Measurements from ENCODE around the gene PTP4A2. TPM values are rescaled to one million over a fixed set of nuclear protein-coding genes. Genes with fewer than 3 reads are reported as not detected.

The PTP4A2 gene
- total and polyA plus RNA-seq, 8 donors, result 78.6 to 330 (median 167) TPM

- TF ChIP-seq POLR2AphosphoS5 (IDR thresholded peaks at IDR 0.05), result no peak
- no peak for TF ChIP-seq EP300 (IDR thresholded peaks at IDR 0.05)
- TF ChIP-seq CTCF (IDR thresholded peaks at IDR 0.05), result no peak
- no peak for TF ChIP-seq POLR2A (IDR thresholded peaks at IDR 0.05)
- Histone ChIP-seq H3K4me1 (peaks cover 17 to 33% (median 27%) of the 10 kb centered on the region in 4 donors), H3K27ac (peak overlapping the region in 2 of 5 donors; percentile 25 to 46), H3K4me3 (no peak overlapping the region), H3K27me3 (no peaks in the 10 kb centered on the region), H3K36me3 (no peaks in the 10 kb centered on the region), H3K9me3 (no peaks in the 10 kb centered on the region)
- no peak for DNase-seq
- intact Hi-C loops (cut with DNase I; ENCODE audit: low total_unique reads), result no loop called here
- 72 to 100% (median 96%) methylated on average over 4 of the region's 4 CpGs for WGBS, 5 donors
Observed at GRCh38 chr1:31877544-31877943, 60.6 kb downstream of the PTP4A2 start.

GRCh38 chr1:31875636-31876236, 62.4 kb downstream of the PTP4A2 start:
- TF ChIP-seq POLR2AphosphoS5 (IDR thresholded peaks at IDR 0.05), result no peak
- no peak for TF ChIP-seq EP300 (IDR thresholded peaks at IDR 0.05)
- TF ChIP-seq POLR2A (IDR thresholded peaks at IDR 0.05), result no peak
- no peak for TF ChIP-seq CTCF (IDR thresholded peaks at IDR 0.05)
- no peaks in the 10 kb centered on the region for H3K27me3 ChIP-seq
- peak overlapping the region; percentile 53 to 70 (median 57) for H3K27ac ChIP-seq
- WGBS, 5 donors, result 43 to 67% (median 64%) methylated on average over 11 of the region's 11 CpGs
- H3K4me1 ChIP-seq, result peaks cover 10 to 22% (median 15%) of the 10 kb centered on the region in 4 donors
- H3K36me3 ChIP-seq, result no peaks in the 10 kb centered on the region
- H3K4me3 ChIP-seq, result no peak overlapping the region
- no peaks in the 10 kb centered on the region for H3K9me3 ChIP-seq
- intact Hi-C loops (cut with DNase I; ENCODE audit: low total_unique reads), result no loop called here
- DNase-seq, result peak in 1 of 2 donors; percentile 73

- TF ChIP-seq EP300 (IDR thresholded peaks at IDR 0.05), result no peak
- no peak for TF ChIP-seq POLR2AphosphoS5 (IDR thresholded peaks at IDR 0.05)
- TF ChIP-seq CTCF (IDR thresholded peaks at IDR 0.05), result no peak
- Histone ChIP-seq H3K9me3 (no peaks in the 10 kb centered on the region), H3K27ac (no peak overlapping the region), H3K4me3 (no peak overlapping the region), H3K4me1 (peaks cover 2 to 14% (median 8%) of the 10 kb centered on the region in 4 donors), H3K36me3 (no peaks in the 10 kb centered on the region), H3K27me3 (no peaks in the 10 kb centered on the region)
- intact Hi-C loops (cut with DNase I; ENCODE audit: low total_unique reads), result no loop called here
- DNase-seq, result no peak
- 81 to 91% (median 87%) methylated on average over 3 of the region's 3 CpGs for WGBS, 5 donors
Observed at GRCh38 chr1:31874942-31875341, 63.2 kb downstream of the PTP4A2 start.

GRCh38 chr1:31872658-31873636, 65.2 kb downstream of the PTP4A2 start:
- 69 to 77% (median 73%) methylated on average over 7 of the region's 7 CpGs for WGBS, 5 donors
- TF ChIP-seq POLR2A (IDR thresholded peaks at IDR 0.05), result no peak
- no peak for TF ChIP-seq EP300 (IDR thresholded peaks at IDR 0.05)
- TF ChIP-seq CTCF (IDR thresholded peaks at IDR 0.05), result no peak
- no peak for TF ChIP-seq POLR2AphosphoS5 (IDR thresholded peaks at IDR 0.05)
- no peaks in the 10 kb centered on the region for H3K9me3 ChIP-seq
- no peaks in the 10 kb centered on the region for H3K36me3 ChIP-seq
- H3K27ac ChIP-seq, result no peak overlapping the region
- intact Hi-C loops (cut with DNase I; ENCODE audit: low total_unique reads), result no loop called here
- H3K4me1 ChIP-seq, result peaks cover 0 to 13% (median 5%) of the 10 kb centered on the region in 4 donors
- no peak overlapping the region for H3K4me3 ChIP-seq
- DNase-seq, result no peak
- H3K27me3 ChIP-seq, result no peaks in the 10 kb centered on the region
